ENCODE results near the gene PTPRN2. TPM values are rescaled to one million over a fixed set of nuclear protein-coding genes. Genes with fewer than 3 reads are reported as not detected.

Gene PTPRN2
- polyA plus RNA-seq, 1 experiment, result 0.31 TPM

DNA sequence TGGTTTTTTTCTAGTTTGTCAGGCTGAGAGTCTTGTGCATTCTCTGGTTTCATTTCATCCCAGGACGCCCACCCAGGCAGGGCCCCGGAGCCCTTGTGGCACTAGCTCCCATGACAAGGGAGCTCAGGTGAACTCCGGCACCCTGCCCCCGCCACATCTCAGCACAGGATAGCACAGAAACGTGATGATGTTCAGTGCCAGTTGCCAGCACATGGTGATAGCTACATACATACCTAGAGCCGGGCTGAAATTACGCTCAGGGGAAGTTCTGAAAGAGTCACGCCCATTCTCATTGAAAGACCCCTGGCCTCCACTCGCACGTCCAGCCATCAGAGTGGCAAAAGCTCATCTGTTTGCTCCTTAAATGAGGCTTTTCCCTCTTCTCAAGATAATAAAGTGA is 273.7 kb downstream of the PTPRN2 start:
- POLR2A ChIA-PET, result no interaction called here
- H3K36me3 ChIP-seq (ENCODE audit: control insufficient read depth, insufficient read depth, low read length), result no peaks in the 10 kb centered on the region
- no peak overlapping the region for H3K4me3 ChIP-seq (ENCODE audit: low read depth, low read length)
- CTCF ChIA-PET, result no interaction called here
- TF ChIP-seq, protein P1, sequence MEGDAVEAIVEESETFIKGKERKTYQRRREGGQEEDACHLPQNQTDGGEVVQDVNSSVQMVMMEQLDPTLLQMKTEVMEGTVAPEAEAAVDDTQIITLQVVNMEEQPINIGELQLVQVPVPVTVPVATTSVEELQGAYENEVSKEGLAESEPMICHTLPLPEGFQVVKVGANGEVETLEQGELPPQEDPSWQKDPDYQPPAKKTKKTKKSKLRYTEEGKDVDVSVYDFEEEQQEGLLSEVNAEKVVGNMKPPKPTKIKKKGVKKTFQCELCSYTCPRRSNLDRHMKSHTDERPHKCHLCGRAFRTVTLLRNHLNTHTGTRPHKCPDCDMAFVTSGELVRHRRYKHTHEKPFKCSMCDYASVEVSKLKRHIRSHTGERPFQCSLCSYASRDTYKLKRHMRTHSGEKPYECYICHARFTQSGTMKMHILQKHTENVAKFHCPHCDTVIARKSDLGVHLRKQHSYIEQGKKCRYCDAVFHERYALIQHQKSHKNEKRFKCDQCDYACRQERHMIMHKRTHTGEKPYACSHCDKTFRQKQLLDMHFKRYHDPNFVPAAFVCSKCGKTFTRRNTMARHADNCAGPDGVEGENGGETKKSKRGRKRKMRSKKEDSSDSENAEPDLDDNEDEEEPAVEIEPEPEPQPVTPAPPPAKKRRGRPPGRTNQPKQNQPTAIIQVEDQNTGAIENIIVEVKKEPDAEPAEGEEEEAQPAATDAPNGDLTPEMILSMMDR (IDR thresholded peaks at IDR 0.05; ENCODE audit: insufficient read depth, low read depth, low read length), result no peak
- H3K27me3 ChIP-seq (ENCODE audit: control insufficient read depth, insufficient read depth, low read length), result no peaks in the 10 kb centered on the region
- DNase-seq (ENCODE audit: low read depth), result no peak

DNA sequence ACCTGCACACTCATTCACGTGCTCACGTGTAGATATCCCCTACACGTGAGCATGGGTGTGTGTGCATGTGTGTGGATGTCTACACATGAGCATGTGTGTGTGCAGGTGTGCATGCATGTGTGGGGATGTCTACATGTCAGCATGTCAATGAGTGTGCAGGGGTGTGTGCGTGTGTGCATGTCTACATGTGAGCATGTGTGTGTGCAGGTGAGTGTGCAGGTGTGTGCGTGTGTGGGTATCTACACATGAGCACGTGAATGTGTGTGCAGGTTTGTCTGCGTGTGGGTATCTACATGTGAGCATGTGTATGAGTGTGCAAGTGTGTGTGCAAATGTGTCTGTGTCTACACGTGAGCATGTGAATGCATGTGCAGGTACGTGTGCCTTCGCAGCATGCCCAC is 274.8 kb downstream of the PTPRN2 start:
- CTCF ChIA-PET, result no interaction called here
- Histone ChIP-seq H3K4me3 (ENCODE audit: low read depth, low read length) (no peak overlapping the region), H3K27me3 (ENCODE audit: control insufficient read depth, insufficient read depth, low read length) (no peaks in the 10 kb centered on the region), H3K36me3 (ENCODE audit: control insufficient read depth, insufficient read depth, low read length) (no peaks in the 10 kb centered on the region)
- no peak for DNase-seq (ENCODE audit: low read depth)
- TF ChIP-seq, protein P1 (IDR thresholded peaks at IDR 0.05; ENCODE audit: insufficient read depth, low read depth, low read length), result no peak
- POLR2A ChIA-PET, result no interaction called here

DNA sequence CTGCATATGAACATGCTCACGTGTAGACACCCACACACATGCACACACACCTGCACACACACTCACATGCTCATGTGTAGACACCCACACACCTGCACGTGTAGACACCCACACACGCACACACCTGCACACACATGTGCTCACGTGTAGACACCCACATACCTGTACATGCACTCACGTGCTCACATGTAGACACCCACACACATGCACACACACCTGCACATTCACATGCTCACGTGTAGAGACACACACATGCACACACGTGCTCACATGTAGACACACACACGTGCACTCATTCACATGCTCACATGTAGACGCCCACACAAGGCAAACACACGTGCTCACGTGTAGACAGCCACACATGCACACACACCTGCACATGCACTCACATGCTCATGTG is 275.8 kb downstream of the PTPRN2 start:
- no peaks in the 10 kb centered on the region for H3K27me3 ChIP-seq (ENCODE audit: control insufficient read depth, insufficient read depth, low read length)
- H3K36me3 ChIP-seq (ENCODE audit: control insufficient read depth, insufficient read depth, low read length), result no peaks in the 10 kb centered on the region
- CTCF ChIA-PET, result no interaction called here
- TF ChIP-seq, protein P1 (IDR thresholded peaks at IDR 0.05; ENCODE audit: insufficient read depth, low read depth, low read length), result no peak
- DNase-seq (ENCODE audit: low read depth), result no peak
- H3K4me3 ChIP-seq (ENCODE audit: low read depth, low read length), result no peak overlapping the region
- POLR2A ChIA-PET, result no interaction called here

DNA sequence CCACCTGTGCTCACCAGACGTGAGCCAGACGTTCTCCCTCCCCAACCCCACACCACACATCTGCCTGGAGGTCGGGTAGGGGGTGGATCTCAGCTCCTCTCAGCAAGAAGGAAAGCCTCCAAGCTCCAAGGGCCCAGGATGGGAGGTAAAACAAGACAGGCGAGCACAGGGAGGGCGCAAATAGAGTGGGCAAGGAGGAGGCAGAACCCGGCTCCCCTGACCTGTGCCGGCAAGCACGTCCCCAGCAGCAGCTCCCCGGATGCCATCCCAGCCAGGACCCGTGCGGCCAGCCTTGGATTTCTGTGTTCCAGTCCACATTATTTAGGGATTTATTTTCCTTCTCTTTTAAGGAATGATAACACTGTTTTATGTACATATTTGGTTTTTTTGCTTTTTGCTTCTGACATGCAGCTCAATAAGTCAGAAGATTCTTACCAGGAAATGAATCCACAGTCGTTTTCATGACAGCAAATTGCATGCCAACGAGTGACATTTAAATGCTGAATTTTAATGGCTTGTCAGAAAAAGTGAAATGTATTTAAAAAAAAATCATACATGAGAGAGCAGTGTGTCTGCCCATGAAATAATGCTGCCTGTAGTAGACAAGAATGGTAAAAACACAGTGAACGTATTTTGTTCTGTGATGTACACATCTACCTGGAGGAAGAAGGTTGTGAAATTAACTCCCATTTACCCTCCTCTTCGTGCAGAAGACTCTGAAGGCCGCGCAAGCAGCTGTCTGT is 276.5 kb downstream of the PTPRN2 start:
- no peak for DNase-seq (ENCODE audit: low read depth)
- Histone ChIP-seq H3K27me3 (ENCODE audit: control insufficient read depth, insufficient read depth, low read length) (no peaks in the 10 kb centered on the region), H3K4me3 (ENCODE audit: low read depth, low read length) (no peak overlapping the region), H3K36me3 (ENCODE audit: control insufficient read depth, insufficient read depth, low read length) (no peaks in the 10 kb centered on the region)
- POLR2A ChIA-PET, result no interaction called here
- CTCF ChIA-PET, result no interaction called here
- TF ChIP-seq, protein P1 (IDR thresholded peaks at IDR 0.05; ENCODE audit: insufficient read depth, low read depth, low read length), result no peak

DNA sequence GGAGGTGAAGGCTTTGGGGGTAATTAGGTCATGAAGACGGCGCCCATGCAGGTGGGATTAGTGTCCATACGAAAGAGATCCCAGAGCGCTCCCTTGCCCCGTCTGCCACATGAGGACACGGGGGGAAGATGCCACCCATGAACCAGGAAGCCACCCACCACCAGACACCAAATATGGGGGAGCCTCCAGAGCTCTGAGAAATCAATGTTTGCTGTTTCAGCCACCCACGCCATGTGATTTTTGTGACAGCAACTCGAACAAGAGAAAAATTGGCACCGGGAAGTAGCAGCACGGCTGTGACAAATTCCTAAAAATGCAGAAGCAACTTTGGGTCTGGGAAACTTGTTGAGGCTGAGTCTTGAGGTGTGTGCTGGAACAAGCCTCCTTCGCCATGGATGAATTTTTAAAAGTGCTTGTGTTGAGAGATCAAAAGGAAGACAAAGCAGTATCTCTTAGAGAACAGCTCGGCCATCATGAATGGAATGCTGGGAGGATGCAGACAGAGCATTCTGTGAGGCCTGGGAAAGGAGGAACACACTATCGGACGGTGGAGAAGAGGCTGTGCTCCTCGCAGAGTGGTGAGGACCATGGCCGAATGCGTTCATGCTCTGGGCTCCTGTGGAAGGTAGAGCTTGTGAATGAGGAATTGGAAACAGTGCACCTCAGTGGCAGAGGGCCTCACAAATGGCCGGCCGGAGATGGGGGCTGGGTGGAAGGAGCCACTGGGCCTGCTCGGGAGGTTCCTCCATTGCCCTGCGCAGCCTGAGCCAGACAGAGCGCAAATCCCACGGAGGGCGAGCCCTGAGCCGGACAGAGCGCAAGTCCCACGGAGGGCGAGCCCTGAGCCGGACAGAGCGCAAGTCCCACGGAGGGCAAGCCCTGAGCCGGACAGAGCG is 277.5 kb downstream of the PTPRN2 start:
- DNase-seq (ENCODE audit: low read depth), result no peak
- H3K27me3 ChIP-seq (ENCODE audit: control insufficient read depth, insufficient read depth, low read length), result no peaks in the 10 kb centered on the region
- H3K36me3 ChIP-seq (ENCODE audit: control insufficient read depth, insufficient read depth, low read length), result no peaks in the 10 kb centered on the region
- CTCF ChIA-PET, result no interaction called here
- TF ChIP-seq, protein P1 (IDR thresholded peaks at IDR 0.05; ENCODE audit: insufficient read depth, low read depth, low read length), result no peak
- no peak overlapping the region for H3K4me3 ChIP-seq (ENCODE audit: low read depth, low read length)
- POLR2A ChIA-PET, result no interaction called here

Measured in BJ (cell line).